D721Med (cell line): ENCODE data around the gene HAUS2.

ENCODE experiments used
- DNase-seq: peaks from one replicate; pipeline ENCODE4 v3.0.0; 2011; ENCODE audit warnings: low spot score; ENCODE audit not compliant: insufficient read length
- FAIRE-seq: peaks from 2 replicates; lab custom pipeline; 2011; peaks lifted over from hg19 to GRCh38; lab: Jason Lieb, UNC
- CTCF ChIP-seq: IDR thresholded peaks from 2 replicates; pipeline ENCODE4 v1.5.1; 2012; ENCODE audit warnings: mild to moderate bottlenecking, control low read depth; ENCODE audit not compliant: insufficient read depth; ENCODE audit errors: missing control alignments

Gene HAUS2

DNA sequence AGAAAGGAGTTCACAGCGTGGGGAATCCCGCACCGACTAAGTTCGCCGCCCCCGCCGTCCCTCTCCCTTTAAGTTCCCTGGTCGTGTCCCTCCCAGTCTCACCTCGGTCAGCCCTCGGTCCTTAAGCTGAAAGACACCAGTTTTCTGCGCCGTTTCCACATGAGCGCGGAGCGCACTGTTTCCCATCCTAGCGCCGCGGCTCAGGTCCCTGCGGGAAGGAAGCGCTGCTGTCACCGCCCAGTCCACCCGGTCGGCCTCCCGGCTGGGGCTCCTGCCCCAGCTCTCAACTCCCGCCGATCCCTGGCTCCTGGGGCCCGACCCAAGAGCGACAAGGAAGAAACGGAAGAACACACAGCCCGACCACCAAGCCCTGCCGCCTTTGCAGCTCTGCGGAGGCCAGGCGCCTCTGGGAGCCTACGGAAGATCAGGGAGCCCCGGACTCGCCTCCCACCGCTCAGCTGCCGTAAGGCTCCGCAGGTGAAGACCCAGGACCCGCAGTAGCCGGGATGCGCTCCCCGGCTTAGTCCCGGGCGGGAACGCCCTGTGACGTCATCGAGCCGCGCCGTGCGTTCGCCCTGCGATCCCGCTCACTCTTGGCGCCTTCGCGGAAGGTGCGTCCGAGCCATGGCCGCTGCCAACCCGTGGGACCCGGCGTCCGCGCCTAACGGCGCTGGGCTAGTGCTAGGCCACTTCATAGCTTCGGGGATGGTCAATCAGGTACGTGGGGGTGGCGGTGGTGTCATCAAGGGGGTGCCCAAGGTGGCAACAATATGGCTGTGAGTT is at the start of gene HAUS2, which contains the start of gene LRRC57:
Gene HAUS2, plus strand, starts transcription at position 590 of the 783 bp plus-strand sequence. Its CDS starts 35 bp downstream, at position 625.
Gene LRRC57, minus strand, starts transcription at position 545 of the 783 bp plus-strand sequence. Its CDS starts 359 bp downstream, at position 186.
- DNase-seq: peak; percentile 93
- TF ChIP-seq CTCF: no peak
- FAIRE-seq: no peak

- TF ChIP-seq CTCF: no peak
- FAIRE-seq (no peak), DNase-seq (no peak)
These were observed 48.6 kb upstream of the HAUS2 start for GRCh38 chr15:42499858-42500609.

DNA sequence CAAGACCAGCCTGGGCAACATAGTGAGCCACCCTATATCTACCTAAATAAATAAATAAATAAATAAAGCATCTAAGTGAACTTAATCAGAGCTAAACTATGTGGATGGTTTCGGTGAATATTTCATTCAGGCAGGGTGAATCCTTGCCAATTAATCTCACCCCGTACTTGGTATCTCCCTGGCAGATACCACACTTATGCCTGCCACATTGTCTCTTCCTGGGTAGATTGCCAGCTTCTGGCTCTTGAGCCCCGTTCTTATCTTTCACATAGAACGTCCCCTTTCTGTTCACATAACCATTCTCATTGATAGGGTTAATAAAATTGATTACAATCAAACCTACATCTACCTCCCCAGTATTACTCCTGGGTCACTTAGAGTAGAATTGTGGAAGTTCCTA is 46.2 kb upstream of the HAUS2 start:
- no peak for FAIRE-seq

GRCh38 chr15:42503825-42504224 is 44.8 kb upstream of the HAUS2 start:
- FAIRE-seq: no peak

More for the DNA sequence above, 46.2 kb upstream of the HAUS2 start:
- no peak for DNase-seq
- TF ChIP-seq CTCF: no peak

GRCh38 chr15:42504631-42505030 is 44.0 kb upstream of the HAUS2 start:
- TF ChIP-seq CTCF: no peak
- DNase-seq (no peak), FAIRE-seq (no peak)

More at GRCh38 chr15:42503825-42504224, 44.8 kb upstream of the HAUS2 start:
- no peak for DNase-seq
- no peak for TF ChIP-seq CTCF

DNA sequence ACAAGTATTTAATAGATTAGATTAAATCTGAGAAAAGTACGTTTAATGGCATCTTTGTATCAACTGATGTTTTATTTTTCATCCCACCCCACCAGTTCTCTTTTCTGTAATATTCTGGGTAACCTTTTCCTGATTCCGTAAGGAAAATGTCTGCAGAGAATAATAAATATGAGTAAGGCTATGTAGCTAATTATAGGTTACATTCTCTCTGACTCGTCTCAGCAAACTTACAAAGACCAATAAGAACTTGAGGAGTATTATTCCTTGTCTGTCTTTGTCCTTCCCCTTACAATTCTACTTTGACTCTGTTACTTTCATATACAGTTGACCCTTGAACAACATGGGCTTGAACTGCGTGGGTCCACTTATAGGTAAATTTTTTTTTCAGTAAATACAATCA is 41.1 kb upstream of the HAUS2 start:
- no peak for DNase-seq
- FAIRE-seq: no peak
- no peak for TF ChIP-seq CTCF
